Measurements from ENCODE around the gene MAPK13.
A peak's percentile ranks its signal among the peaks of the same experiment; 100 is the strongest.
"Not testable (repeated sequence)": the region's sequence is repeated elsewhere in the genome, so short reads cannot be mapped to it uniquely, and the experiment has no call there.

MAPK13 gene

GRCh38 chr6:36129941-36130666 lies at the start of gene MAPK13:
Gene MAPK13, plus strand, starts transcription at chr6:36130513. Its CDS starts 70 bp downstream, at chr6:36130583.
- no peak for DNase-seq

DNA sequence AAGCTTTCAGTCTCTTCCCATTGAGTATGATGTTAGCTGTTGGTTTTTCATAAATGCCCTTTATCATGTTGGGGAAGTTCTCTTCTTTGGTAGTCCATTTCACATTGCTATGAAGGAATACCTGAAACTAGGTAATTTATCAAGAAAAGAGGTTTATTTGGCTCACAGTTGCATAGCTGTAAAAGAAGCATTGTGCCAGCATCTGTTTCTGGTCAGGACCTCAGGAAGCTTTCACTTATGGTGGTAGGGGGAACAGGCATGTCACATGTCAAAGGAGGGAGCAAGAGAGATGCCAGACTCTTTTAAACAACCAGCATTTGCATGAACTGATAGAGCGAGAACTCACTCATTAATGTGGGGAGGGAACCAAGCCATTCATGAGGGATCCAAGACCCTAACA lies 48.0 kb upstream of the MAPK13 start:
- DNase-seq, result no peak

GRCh38 chr6:36083446-36083845 lies 46.9 kb upstream of the MAPK13 start:
- DNase-seq, result no peak

GRCh38 chr6:36088204-36088603 lies 42.1 kb upstream of the MAPK13 start:
- DNase-seq, result not testable (repeated sequence)

DNA sequence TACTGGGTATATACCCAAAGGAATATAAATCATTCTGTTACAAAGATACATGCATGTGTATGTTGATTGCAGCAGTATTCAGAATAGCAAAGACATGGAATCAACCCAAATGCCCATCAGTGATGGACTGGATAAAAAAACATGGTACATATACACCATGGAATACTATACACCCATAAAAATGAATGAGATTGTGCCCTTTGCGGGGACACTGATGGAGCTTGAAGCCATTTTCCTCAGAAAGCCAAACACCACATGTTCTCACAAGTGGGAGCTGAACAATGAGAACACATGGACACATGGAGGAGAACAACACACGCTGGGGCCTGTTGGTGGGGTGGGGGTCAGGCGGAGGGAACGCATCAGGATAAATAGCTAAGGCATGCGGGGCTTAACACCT lies 41.3 kb upstream of the MAPK13 start:
- no peak for DNase-seq

GRCh38 chr6:36094238-36094637 lies 36.1 kb upstream of the MAPK13 start:
- DNase-seq, result no peak

- peak; percentile 92 for DNase-seq
These were observed 35.4 kb upstream of the MAPK13 start for GRCh38 chr6:36094753-36095496.

- no peak for DNase-seq
These were observed 34.6 kb upstream of the MAPK13 start for GRCh38 chr6:36095497-36096391.

DNA sequence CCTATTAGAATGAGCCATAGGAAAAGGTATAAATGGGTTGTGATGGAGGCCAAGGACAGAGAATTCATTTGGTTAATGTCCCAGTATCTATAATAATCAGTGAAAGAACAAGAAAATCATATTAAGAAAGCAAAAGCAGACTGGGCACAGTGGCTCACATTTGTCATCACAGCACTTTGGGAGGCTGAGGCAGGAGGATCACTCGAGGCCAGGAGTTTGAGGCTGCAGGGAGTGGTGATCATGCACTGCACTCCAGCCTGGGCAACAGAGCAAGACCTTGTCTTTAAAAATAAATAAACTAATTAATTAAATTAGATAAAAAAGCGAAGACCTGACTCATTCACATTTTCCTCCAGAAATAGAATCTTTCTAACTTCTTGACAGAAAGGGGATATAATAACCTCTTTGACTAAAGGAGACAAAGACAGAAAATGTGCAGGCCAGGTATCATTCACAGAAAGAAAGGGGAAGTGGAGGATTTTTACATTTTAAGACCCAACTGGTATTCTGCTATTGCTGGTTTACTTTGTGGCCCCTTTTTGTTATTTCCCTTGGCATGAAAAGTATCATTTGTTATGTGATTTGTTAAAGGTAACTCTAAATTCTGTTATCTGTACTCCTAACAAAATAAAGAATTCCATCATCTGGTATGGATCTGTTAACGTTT lies 31.9 kb upstream of the MAPK13 start:
- no peak for DNase-seq

- peak; percentile 93 for DNase-seq
These were observed 31.2 kb upstream of the MAPK13 start for GRCh38 chr6:36098920-36099647.

DNA sequence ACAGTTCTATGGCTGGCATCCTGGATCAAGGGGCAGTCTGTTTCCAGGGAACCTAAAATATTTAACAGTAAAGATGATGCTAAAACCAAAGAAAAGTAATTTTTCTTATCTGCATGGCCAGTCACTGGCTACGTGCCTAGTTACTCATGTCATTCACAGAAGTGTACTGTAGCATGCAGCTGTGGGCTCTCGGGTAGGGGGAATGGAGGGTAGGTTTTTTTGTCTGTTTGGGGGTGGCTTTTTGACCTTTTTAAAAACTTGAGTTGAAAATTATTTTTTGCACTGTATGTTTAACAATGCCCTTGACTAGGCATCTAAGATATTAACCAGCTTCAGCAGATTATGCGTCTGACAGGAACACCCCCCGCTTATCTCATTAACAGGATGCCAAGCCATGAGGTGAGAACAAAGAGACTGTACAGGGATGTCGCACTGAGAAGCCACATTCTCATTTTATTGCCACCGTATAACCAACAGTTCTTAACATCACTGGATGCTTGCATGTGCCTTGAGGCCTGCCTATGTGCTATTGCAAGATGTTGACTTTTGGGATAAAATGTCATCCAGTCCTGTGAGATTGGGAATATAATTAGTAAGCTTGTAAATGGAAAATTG lies 30.3 kb upstream of the MAPK13 start:
- peak; percentile 85 for DNase-seq

GRCh38 chr6:36101691-36102090 lies 28.6 kb upstream of the MAPK13 start:
- no peak for DNase-seq

DNA sequence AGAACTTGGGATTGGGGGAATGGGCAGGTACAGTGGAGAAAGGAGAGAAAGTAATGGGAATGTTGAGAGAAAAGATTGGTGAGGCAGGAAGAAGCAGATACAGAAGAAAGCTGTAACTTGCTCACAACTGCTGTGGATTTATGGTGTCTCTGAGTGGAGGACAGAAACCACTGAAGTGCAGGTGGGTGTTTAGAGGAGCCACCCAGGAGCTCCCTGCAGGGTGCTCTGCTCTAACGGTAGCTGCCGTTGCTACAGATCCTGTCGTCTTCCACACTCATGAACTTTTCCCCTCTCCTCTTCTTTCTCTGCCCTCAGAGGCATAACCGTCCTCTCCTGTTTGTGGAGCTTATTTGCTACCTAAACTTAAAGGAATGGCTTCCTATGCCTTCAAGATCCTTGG lies 27.5 kb upstream of the MAPK13 start:
- DNase-seq, result no peak

GRCh38 chr6:36104836-36105235 lies 25.5 kb upstream of the MAPK13 start:
- DNase-seq, result no peak

GRCh38 chr6:36109092-36109491 lies 21.2 kb upstream of the MAPK13 start:
- DNase-seq, result no peak

DNA sequence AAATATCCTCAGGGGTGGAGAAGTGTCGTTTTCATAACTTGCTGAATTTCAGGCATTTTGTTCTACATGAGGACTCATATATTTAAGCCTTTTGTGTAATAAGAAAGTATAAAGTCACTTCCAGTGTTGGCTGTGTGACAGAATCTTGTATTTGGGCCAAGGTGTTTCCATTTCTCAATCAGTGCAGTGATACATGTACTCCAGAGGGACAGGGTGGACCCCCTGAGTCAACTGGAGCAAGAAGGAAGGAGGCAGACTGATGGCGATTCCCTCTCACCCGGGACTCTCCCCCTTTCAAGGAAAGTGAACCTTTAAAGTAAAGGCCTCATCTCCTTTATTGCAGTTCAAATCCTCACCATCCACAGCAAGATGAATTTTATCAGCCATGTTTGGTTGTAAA lies 20.3 kb upstream of the MAPK13 start:
- no peak for DNase-seq

GRCh38 chr6:36110863-36111262 lies 19.4 kb upstream of the MAPK13 start:
- no peak for DNase-seq

DNA sequence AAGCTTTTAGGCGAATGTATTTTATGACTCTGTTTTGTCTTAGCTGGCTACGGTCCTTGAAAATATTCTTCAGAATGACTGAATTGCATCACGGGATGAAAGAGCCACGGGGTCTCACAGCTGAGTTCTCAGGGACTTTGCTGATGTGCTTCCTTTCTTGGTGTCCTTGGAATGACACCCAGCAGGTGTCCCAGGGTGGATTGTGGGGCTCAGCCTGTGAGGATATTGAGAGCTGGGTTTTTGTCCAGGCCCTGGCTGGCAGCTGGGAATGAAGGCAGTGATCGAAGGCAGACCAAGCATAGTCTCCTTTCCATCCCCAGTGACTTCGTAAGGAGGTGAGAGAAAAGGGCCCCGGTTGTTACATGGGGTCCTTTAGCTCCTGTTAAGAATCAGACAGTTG lies 18.8 kb upstream of the MAPK13 start:
- DNase-seq, result no peak

DNA sequence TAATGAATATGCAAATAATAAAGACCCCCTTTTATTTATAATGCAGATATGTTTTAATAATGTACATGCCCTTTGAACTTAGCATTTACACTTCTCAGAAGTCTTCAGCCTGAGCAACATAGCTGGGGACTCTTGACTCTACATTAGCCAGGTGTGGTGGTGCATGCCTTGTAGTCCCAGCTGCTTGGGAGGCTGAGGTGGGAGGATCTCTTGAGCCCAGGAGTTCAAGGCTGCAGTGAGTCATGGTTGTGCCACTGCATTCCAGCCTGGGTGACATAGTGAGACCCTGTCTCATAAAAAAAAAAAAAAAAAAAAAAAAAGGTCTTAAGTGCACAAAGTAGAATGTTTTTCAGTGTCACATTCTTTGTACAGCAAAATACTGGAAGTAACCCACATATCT lies 17.3 kb upstream of the MAPK13 start:
- DNase-seq, result no peak

DNA sequence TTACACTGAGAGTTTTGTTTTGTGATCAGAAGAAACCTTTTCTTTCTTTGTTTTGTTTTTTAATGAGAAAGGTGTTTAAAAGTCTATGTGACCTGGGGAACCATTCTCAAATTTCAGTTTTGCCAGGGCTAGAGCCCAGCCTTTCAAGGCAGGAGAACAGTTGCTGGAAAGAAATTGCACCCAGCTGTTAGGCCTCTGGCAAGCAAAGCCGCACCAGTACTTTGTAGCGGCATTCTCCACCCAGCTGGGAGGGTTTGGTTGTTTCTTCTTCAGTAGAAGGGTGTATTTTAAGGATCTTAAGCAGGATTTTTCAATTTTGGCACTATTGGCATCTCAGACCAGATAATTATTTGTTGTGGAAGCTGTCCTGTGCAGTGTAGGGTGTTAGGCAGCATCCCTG lies 16.6 kb upstream of the MAPK13 start:
- DNase-seq, result no peak

DNA sequence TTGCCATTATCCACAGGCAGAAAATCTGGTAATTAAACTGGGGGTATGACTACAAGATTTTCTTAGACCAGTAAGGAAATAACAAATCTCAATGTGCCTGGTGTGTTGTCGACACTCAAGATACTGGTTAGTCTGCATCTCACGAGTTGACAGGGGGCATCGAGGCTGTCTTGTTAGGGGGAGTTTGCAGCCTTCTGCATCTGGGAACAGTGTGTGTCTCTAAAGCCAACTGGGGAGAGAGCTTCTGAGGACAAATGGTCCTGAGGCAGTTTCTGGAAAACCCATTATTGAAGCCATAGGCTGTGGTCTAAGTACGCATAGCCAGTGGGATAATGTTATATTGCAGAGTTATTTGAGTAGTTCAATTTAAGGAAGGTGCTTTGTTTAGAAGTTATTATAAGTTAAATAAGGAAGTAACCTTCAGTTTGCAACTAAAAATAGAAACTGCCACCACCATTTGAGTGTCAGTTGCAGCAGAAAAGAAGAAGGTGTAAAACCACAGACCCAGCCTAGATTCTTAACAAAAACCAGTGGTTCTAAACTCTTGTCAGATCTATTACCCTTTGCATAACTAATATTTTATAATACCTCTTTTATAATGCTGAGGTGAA lies 15.4 kb upstream of the MAPK13 start:
- DNase-seq, result peak; percentile 74

Data from hematopoietic multipotent progenitor cell treated with erythropoietin and hydrocortisone succinate and interleukin-3 and kit ligand, for 4 days (in vitro differentiated cells).